Pancreas (tissue), 10 donors: ENCODE data around the gene TANC1. TPM values are rescaled to one million over a fixed set of nuclear protein-coding genes. Genes with fewer than 3 reads are reported as not detected.

Source experiments
- ATAC-seq, 4 donors: fragments of 200-7000 bp; cut with Tn5 transposase; one replicate each; pipeline versions ENCODE4 v1.8.0 to v1.9.1; 2020; ENCODE audit warnings: mild to moderate bottlenecking in 4 of 4, moderate library complexity in 4 of 4
- DNase-seq, 6 donors: peaks; one replicate each; pipeline ENCODE4 v3.0.0-alpha.2; 2020
- FAIRE-seq: peaks from 2 replicates; lab custom pipeline; 2012; peaks lifted over from hg19 to GRCh38; lab: Jason Lieb, UNC
- H3K27ac ChIP-seq, 4 donors: fragments of 200-600 bp; sonication (generic); 1 replicate in 3 of 4; 2 replicates in 1 of 4; pipeline versions ENCODE4 v1.5.0 to v1.8.0; 2020
- H3K27me3 ChIP-seq, 4 donors: fragments of 200-600 bp; one replicate each; pipeline ENCODE4 v1.8.0; 2021
- H3K36me3 ChIP-seq, 3 donors: fragments of 200-600 bp; sonication (generic) in 1 of 3; one replicate each; pipeline versions ENCODE4 v1.5.0 to v1.8.0; 2020 to 2021
- H3K4me1 ChIP-seq, 3 donors: fragments of 200-600 bp; one replicate each; pipeline ENCODE4 v1.8.0; 2021
- H3K4me3 ChIP-seq, 4 donors: fragments of 200-600 bp; sonication (generic) in 2 of 4; one replicate each; pipeline versions ENCODE4 v1.5.0 to v1.8.0; 2020 to 2021
- H3K9me3 ChIP-seq, 4 donors: fragments of 200-600 bp; one replicate each; pipeline ENCODE4 v1.8.0; 2021
- CTCF ChIP-seq, 4 donors: fragments of 200-600 bp; sonication (generic) in 3 of 4; IDR thresholded peaks; one replicate each; pipeline versions ENCODE4 v1.5.0 to v1.8.0; 2021; ENCODE audit warnings: antibody characterized with exemption in 4 of 4
- WGBS, 2 donors: extraction: QIAGEN DNeasy Blood & Tissue Kit; methylation state at CpG; one replicate each; pipeline ENCODE4 v1.1.7; 2013; 5-methylcytosine and 5-hydroxymethylcytosine counted together
- intact Hi-C, 3 donors: fragments of 100-400 bp; cut with DNase I; formaldehyde crosslinking; loops; one replicate each; pipeline versions ENCODE4 v1.11.1 to v1.14.2; 2022
- polyA plus RNA-seq, 2 donors: library from polyadenylated mRNA; stranded (reverse); fragments of 200-250 nt; gene quantifications; one replicate each; pipeline ENCODE4 v1.2.3, GENCODE V29; 2013
- total RNA-seq, 6 donors: library from RNA; stranded (reverse); fragmentation: NEBNext Ultra II Directional in 4 of 6; extraction: Animal tissue kit (Norgen Biotek cat#: 25700) in 4 of 6; gene quantifications; one replicate each; pipeline versions ENCODE4 v1.2.1 to v1.2.4, GENCODE V29; 2021 to 2023
- donor health status: healthy with polysubstance abuse.
- donor health status: DM: no; HTN: no; CAD: no; lungs with moderate emphysema.
- donor health status: DM: no; HTN: no; CAD: no.
- donor health status: control.
- donor health status: control.
- donor health status: Bipolar disorder and iron deficiency.
- donor health status: DM: yes; HTN: yes; CAD: no.
- donor health status: DM: no; HTN: no; CAD: no.
- donor health status: DM: no; HTN: no; CAD: no.
- donor health status: DM: yes; HTN: yes; CAD: no.

The TANC1 gene
- total and polyA plus RNA-seq, 8 donors, result 9.0 to 17.6 (median 10.5) TPM

GRCh38 chr2:159096901-159097300 lies 128.5 kb downstream of the TANC1 start:
- no peak for ATAC-seq
- H3K27me3 ChIP-seq, result no peaks in the 10 kb centered on the region
- H3K4me1 ChIP-seq, result peaks cover 0 to 15% (median 13%) of the 10 kb centered on the region in 3 donors
- 95 to 100% methylated on average over 1 of the region's 1 CpG for WGBS, 2 donors
- no peak for DNase-seq
- no peaks in the 10 kb centered on the region for H3K9me3 ChIP-seq
- no peak overlapping the region for H3K4me3 ChIP-seq
- H3K27ac ChIP-seq, result no peak overlapping the region
- no peaks in the 10 kb centered on the region for H3K36me3 ChIP-seq
- FAIRE-seq, result no peak
- intact Hi-C loops, result no loop called here
- TF ChIP-seq CTCF (IDR thresholded peaks at IDR 0.05), result no peak

- Histone ChIP-seq H3K4me3 (no peak overlapping the region), H3K36me3 (no peaks in the 10 kb centered on the region), H3K4me1 (peaks cover 0 to 8% (median 4%) of the 10 kb centered on the region in 3 donors), H3K27me3 (no peaks in the 10 kb centered on the region), H3K9me3 (no peaks in the 10 kb centered on the region), H3K27ac (peak overlapping the region in 3 of 4 donors; percentile 20 to 44 (median 39))
- DNase-seq (no peak), FAIRE-seq (no peak), ATAC-seq (no peak)
- intact Hi-C loops, result no loop called here
- no peak for TF ChIP-seq CTCF (IDR thresholded peaks at IDR 0.05)
- WGBS, 2 donors, result 86 to 93% methylated on average over 3 of the region's 3 CpGs
Measured at GRCh38 chr2:159098361-159098760, 129.9 kb downstream of the TANC1 start.

GRCh38 chr2:159098921-159099411 lies 130.5 kb downstream of the TANC1 start:
- H3K9me3 ChIP-seq, result no peaks in the 10 kb centered on the region
- ATAC-seq, result peak in 3 of 4 donors; percentile 32 to 72 (median 58)
- H3K27me3 ChIP-seq, result no peaks in the 10 kb centered on the region
- no peak for FAIRE-seq
- peaks cover 0 to 8% (median 0%) of the 10 kb centered on the region in 3 donors for H3K4me1 ChIP-seq
- peak overlapping the region in 3 of 4 donors; percentile 20 to 44 (median 39) for H3K27ac ChIP-seq
- no peak for DNase-seq
- H3K36me3 ChIP-seq, result no peaks in the 10 kb centered on the region
- WGBS, 2 donors, result 49 to 57% methylated on average over 3 of the region's 3 CpGs
- intact Hi-C loops, result no loop called here
- no peak for TF ChIP-seq CTCF (IDR thresholded peaks at IDR 0.05)
- H3K4me3 ChIP-seq, result no peak overlapping the region

GRCh38 chr2:159101755-159102489 lies 133.5 kb downstream of the TANC1 start:
- FAIRE-seq (no peak), ATAC-seq (peak in 1 of 4 donors; percentile 30), DNase-seq (no peak)
- no peak overlapping the region for H3K4me3 ChIP-seq
- WGBS, 2 donors, result 93 to 94% methylated on average over 7 of the region's 8 CpGs
- intact Hi-C loops, result no loop called here
- H3K9me3 ChIP-seq, result no peaks in the 10 kb centered on the region
- no peak overlapping the region for H3K27ac ChIP-seq
- H3K27me3 ChIP-seq, result no peaks in the 10 kb centered on the region
- no peaks in the 10 kb centered on the region for H3K36me3 ChIP-seq
- peaks cover 0 to 8% (median 0%) of the 10 kb centered on the region in 3 donors for H3K4me1 ChIP-seq
- no peak for TF ChIP-seq CTCF (IDR thresholded peaks at IDR 0.05)

GRCh38 chr2:159103411-159103810 lies 135.0 kb downstream of the TANC1 start:
- no peak for ATAC-seq
- TF ChIP-seq CTCF (IDR thresholded peaks at IDR 0.05), result no peak
- no peaks in the 10 kb centered on the region for H3K9me3 ChIP-seq
- no peaks in the 10 kb centered on the region for H3K27me3 ChIP-seq
- H3K4me3 ChIP-seq, result no peak overlapping the region
- no peak overlapping the region for H3K27ac ChIP-seq
- no peaks in the 10 kb centered on the region for H3K36me3 ChIP-seq
- no peak for DNase-seq
- peaks cover 0 to 6% (median 0%) of the 10 kb centered on the region in 3 donors for H3K4me1 ChIP-seq
- WGBS, 2 donors, result 71% methylated on average over 5 of the region's 5 CpGs; no CpG with 5 or more reads in 1 of the 2 donors
- FAIRE-seq, result no peak
- intact Hi-C loops, result no loop called here
